ENCODE measurements around the gene GIPR.

- TF ChIP-seq EZH2phosphoT487 (IDR thresholded peaks at IDR 0.05; ENCODE audit: borderline replicate concordance, low read depth) = no peak
- no peak for TF ChIP-seq POLR2AphosphoS5 (IDR thresholded peaks at IDR 0.05; ENCODE audit: low read depth, low read length)
- TF ChIP-seq TEAD4 (IDR thresholded peaks at IDR 0.05; ENCODE audit: borderline replicate concordance, insufficient read depth) = no peak
- no peak for TF ChIP-seq RAD21 (IDR thresholded peaks at IDR 0.05; ENCODE audit: low read length)
- no peak for TF ChIP-seq CTCF (IDR thresholded peaks at IDR 0.05)
- TF ChIP-seq SIN3A (IDR thresholded peaks at IDR 0.05; ENCODE audit: borderline replicate concordance, low read depth, low read length) = no peak
These were observed 45.1 kb downstream of the GIPR start for GRCh38 chr19:45713141-45713540.
